ENCODE data around the gene RMC1. TPM values are rescaled to one million over a fixed set of nuclear protein-coding genes. Genes with fewer than 3 reads are reported as not detected.
"Not testable (repeated sequence)": the region's sequence is repeated elsewhere in the genome, so short reads cannot be mapped to it uniquely, and the experiment has no call there.

Gene RMC1
- total RNA-seq, 4 donors from 2014 or later = 19.7 to 30.6 (median 23.8) TPM

DNA sequence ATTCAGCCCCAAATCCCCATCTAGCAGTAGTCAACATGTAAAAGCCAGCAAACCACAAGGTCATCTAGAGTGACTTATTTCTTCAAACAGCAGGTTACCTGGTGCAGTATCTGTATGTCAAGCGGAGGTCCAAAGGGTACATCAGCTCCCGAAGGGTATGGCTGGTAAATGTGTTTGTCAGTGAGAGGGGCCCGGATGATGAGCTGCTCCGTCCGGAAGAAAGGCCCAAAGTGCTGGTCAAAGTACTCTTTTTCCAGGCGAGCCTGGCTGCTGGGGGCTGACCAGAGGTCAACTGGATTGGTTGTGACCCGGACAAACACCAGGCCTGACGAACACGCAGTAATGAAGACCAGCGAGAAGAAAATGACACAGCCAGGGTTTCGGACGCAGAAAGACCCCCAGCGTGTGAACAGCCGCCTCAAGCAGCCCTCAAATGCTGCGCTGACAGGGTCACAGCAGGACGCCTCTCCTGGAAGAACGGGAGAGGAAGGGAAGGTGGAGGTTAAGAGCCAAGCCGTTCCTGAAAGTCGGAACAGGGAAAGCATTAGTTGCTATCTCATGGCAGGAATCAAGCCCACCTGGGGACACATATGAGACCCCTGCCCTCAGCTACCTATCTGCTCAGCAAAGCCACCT lies 53.0 kb downstream of the RMC1 start:
- DNase-seq (ENCODE audit: low spot score) = no peak
- no peak for ATAC-seq (ENCODE audit: low FRiP score)
- TF ChIP-seq, protein P1, sequence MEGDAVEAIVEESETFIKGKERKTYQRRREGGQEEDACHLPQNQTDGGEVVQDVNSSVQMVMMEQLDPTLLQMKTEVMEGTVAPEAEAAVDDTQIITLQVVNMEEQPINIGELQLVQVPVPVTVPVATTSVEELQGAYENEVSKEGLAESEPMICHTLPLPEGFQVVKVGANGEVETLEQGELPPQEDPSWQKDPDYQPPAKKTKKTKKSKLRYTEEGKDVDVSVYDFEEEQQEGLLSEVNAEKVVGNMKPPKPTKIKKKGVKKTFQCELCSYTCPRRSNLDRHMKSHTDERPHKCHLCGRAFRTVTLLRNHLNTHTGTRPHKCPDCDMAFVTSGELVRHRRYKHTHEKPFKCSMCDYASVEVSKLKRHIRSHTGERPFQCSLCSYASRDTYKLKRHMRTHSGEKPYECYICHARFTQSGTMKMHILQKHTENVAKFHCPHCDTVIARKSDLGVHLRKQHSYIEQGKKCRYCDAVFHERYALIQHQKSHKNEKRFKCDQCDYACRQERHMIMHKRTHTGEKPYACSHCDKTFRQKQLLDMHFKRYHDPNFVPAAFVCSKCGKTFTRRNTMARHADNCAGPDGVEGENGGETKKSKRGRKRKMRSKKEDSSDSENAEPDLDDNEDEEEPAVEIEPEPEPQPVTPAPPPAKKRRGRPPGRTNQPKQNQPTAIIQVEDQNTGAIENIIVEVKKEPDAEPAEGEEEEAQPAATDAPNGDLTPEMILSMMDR (IDR thresholded peaks at IDR 0.05) = no peak

GRCh38 chr18:23557511-23557910 lies 54.2 kb downstream of the RMC1 start:
- ATAC-seq (ENCODE audit: low FRiP score); DNase-seq (ENCODE audit: low spot score): not testable (repeated sequence)

DNA sequence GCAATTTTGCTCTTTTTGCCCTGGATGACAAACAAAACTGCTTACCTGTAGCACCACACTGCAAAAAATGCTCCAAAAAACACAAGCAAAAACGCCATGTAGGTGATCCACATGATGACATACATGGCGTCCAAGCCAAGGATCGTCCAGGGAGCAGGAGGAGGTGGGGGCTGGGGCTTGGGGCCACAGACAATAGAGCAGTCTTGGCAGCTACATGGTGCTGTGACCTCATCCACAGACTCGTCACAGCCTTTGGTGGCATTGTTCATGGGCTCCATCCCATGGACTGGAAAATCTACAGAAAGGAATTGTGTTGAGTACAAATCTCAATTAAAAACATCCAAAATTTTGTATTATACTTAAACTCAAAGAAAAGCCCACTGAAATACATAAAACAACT lies 56.9 kb downstream of the RMC1 start:
- TF ChIP-seq, protein P1 (IDR thresholded peaks at IDR 0.05) = no peak
- DNase-seq (ENCODE audit: low spot score) (no peak), ATAC-seq (ENCODE audit: low FRiP score) (no peak)

DNA sequence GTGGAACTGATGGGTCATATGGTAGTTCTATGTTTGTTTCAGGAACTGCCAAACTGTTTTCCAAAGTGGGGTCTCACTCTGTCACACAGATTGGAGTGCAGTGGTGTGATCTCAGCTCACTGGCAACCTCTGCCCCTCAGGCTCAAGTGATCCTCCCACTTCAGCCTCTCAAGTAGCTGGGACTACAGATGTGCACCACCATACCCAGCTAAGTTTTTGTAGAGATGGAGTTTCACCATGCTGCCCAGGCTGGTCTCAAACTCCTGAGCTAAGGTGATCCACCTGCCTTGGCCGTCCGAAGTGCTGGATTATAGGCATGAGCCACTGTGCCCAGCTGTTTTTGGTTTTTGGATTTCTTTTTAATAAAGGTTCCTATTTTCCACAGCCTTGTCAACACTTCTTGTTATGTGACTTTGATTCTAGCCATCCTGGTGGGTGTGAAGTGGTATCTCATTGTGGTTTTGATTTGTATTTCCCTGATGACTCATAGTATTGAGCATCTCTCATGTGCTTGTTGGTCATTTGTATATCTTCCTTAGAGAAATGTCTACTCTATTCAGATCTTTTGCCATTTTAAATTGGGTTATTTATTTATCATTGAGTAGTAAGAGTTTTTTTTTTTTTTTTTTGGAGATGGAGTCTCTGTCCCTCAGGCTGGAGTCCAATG lies 60.2 kb downstream of the RMC1 start:
- ATAC-seq (ENCODE audit: low FRiP score) (peak; percentile 23), DNase-seq (ENCODE audit: low spot score) (no peak)
- TF ChIP-seq, protein P1 (IDR thresholded peaks at IDR 0.05) = no peak

DNA sequence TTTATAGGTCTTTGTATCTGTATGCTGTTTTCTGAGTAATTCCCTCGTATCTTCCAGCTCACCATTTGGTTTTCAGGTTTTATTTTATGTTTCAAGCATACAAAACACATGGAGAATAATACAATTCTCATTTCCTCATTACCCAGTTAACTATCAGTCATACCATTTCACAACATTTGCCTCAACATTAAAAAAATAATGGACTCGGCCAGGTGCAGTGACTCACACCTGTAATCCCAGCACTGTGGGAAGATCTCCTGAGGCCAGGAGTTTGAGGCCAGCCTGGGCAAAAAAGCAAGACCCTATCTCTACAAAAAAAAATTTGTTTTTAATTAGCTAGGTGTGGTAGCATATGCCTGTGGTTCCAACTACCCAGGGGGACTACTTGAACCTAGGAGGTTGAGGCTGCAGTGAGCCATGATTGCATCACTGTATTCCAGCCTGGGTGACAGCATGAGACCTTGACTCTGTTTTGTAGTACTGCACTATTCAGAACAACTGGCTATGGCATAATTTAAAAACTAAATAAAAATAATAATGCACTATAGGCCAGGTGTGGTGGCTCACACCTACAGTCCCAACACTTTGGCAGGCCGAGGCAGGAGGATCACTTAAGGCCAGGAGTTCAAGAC lies 62.7 kb downstream of the RMC1 start:
- TF ChIP-seq, protein P1 (IDR thresholded peaks at IDR 0.05) = no peak
- DNase-seq (ENCODE audit: low spot score) = no peak
- ATAC-seq (ENCODE audit: low FRiP score) = no peak

DNA sequence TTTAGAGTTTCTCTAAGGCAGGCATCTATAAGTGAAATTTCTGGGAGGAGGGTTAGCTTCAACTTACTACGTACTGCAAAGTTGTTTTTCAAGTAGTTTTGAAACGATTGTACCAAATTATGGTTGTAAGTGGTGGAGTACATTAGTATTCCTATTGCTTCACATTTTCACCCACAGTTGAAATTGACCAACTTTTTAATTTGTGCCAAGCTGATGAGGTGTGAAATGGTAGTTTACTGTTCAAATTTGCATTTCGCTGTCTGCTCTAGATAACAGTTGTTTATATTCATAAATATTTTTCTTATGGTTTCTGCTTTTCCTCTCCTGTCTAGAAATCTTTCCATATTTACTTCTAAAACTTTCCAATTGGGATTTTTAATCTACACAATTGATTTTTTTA lies 64.4 kb downstream of the RMC1 start:
- no peak for ATAC-seq (ENCODE audit: low FRiP score)
- DNase-seq (ENCODE audit: low spot score) = no peak
- TF ChIP-seq, protein P1 (IDR thresholded peaks at IDR 0.05) = no peak

- DNase-seq (ENCODE audit: low spot score) (no peak), ATAC-seq (ENCODE audit: low FRiP score) (no peak)
- TF ChIP-seq, protein P1 (IDR thresholded peaks at IDR 0.05) = no peak
Observed at GRCh38 chr18:23568281-23569138, 65.2 kb downstream of the RMC1 start.
